ENCODE measurements around the gene INPP4B. TPM values are rescaled to one million over a fixed set of nuclear protein-coding genes. Genes with fewer than 3 reads are reported as not detected.

Gene INPP4B
- total and polyA plus RNA-seq, 2 donors (not counting 1 experiment from before 2014, with no cell fraction given), result 0.03 TPM; not detected in 1

GRCh38 chr4:142035566-142035965 is 810.5 kb downstream of the INPP4B start:
- H3K4me1 Mint-ChIP-seq, result no peaks in the 10 kb centered on the region
- no peak for ATAC-seq (ENCODE audit: low read depth)
- H3K27me3 ChIP-seq (replicated peaks in 1 of 4; ENCODE audit: control extremely low read depth in 1 of 4, control insufficient read depth in 3 of 4, insufficient read depth in 4 of 4, low read length in 3 of 4), result no peaks in the 10 kb centered on the region
- no peaks in the 10 kb centered on the region for H3K27me3 Mint-ChIP-seq
- H2AFZ ChIP-seq (ENCODE audit: insufficient read depth, low read depth, low read length, poor library complexity, severe bottlenecking), result no peak overlapping the region
- H3K4me3 ChIP-seq (ENCODE audit: control extremely low read depth in 1 of 5, extremely low read depth in 1 of 5, insufficient read depth in 1 of 5, low read depth in 2 of 5, low read length in 4 of 5), result no peak overlapping the region
- no peak overlapping the region for H3K4me3 Mint-ChIP-seq
- no peaks in the 10 kb centered on the region for H3K79me2 ChIP-seq (ENCODE audit: control insufficient read depth, insufficient read depth, low read length)
- H3K9ac ChIP-seq (ENCODE audit: low read length), result no peak overlapping the region
- no peak overlapping the region for H3K27ac ChIP-seq (ENCODE audit: low read length in 2 of 2)
- H3K36me3 ChIP-seq (replicated peaks in 1 of 2; ENCODE audit: control extremely low read depth in 1 of 2, control insufficient read depth in 1 of 2, extremely low read depth in 1 of 2, insufficient read depth in 2 of 2, low read length in 1 of 2), result no peaks in the 10 kb centered on the region
- H3K4me1 ChIP-seq (ENCODE audit: control insufficient read depth in 2 of 2, insufficient read depth in 2 of 2, low read length in 2 of 2), result no peaks in the 10 kb centered on the region
- H3K27ac Mint-ChIP-seq, result no peak overlapping the region
- no peaks in the 10 kb centered on the region for H3K9me3 ChIP-seq (ENCODE audit: control extremely low read depth in 1 of 3, control insufficient read depth in 2 of 3, insufficient read depth in 1 of 3, low read length in 2 of 3)
- no peaks in the 10 kb centered on the region for H3K9me3 Mint-ChIP-seq (ENCODE audit: insufficient read depth)
- ChIA-PET CTCF (no interaction called here), POLR2A (no interaction called here)
- no peak overlapping the region for H3K4me2 ChIP-seq (replicated peaks; ENCODE audit: low read depth, low read length, poor library complexity, severe bottlenecking)
- TF ChIP-seq EZH2 (IDR thresholded peaks at IDR 0.05; ENCODE audit: borderline replicate concordance, insufficient read depth, low read depth, low read length, poor library complexity, severe bottlenecking), result no peak
- no peak for TF ChIP-seq CTCF (IDR thresholded peaks at IDR 0.05)
- DNase-seq, result no peak
- intact Hi-C loops (cut with micrococcal nuclease), result no loop called here
- H4K20me1 ChIP-seq (ENCODE audit: control insufficient read depth, insufficient read depth, low read length, poor library complexity, severe bottlenecking), result no peaks in the 10 kb centered on the region

- 98% methylated on average over 3 of the region's 3 CpGs for WGBS (ENCODE audit: insufficient coverage)
- Histone ChIP-seq H3K27ac (ENCODE audit: low read length in 2 of 2) (no peak overlapping the region), H2AFZ (ENCODE audit: insufficient read depth, low read depth, low read length, poor library complexity, severe bottlenecking) (no peak overlapping the region), H3K27me3 (replicated peaks in 1 of 4; ENCODE audit: control extremely low read depth in 1 of 4, control insufficient read depth in 3 of 4, insufficient read depth in 4 of 4, low read length in 3 of 4) (no peaks in the 10 kb centered on the region), H3K9ac (ENCODE audit: low read length) (no peak overlapping the region), H3K4me2 (replicated peaks; ENCODE audit: low read depth, low read length, poor library complexity, severe bottlenecking) (no peak overlapping the region), H3K4me3 (ENCODE audit: control extremely low read depth in 1 of 5, extremely low read depth in 1 of 5, insufficient read depth in 1 of 5, low read depth in 2 of 5, low read length in 4 of 5) (no peak overlapping the region), H3K79me2 (ENCODE audit: control insufficient read depth, insufficient read depth, low read length) (no peaks in the 10 kb centered on the region), H3K36me3 (replicated peaks in 1 of 2; ENCODE audit: control extremely low read depth in 1 of 2, control insufficient read depth in 1 of 2, extremely low read depth in 1 of 2, insufficient read depth in 2 of 2, low read length in 1 of 2) (no peaks in the 10 kb centered on the region), H4K20me1 (ENCODE audit: control insufficient read depth, insufficient read depth, low read length, poor library complexity, severe bottlenecking) (no peaks in the 10 kb centered on the region), H3K4me1 (ENCODE audit: control insufficient read depth in 2 of 2, insufficient read depth in 2 of 2, low read length in 2 of 2) (no peaks in the 10 kb centered on the region), H3K9me3 (ENCODE audit: control extremely low read depth in 1 of 3, control insufficient read depth in 2 of 3, insufficient read depth in 1 of 3, low read length in 2 of 3) (no peaks in the 10 kb centered on the region)
- ChIA-PET CTCF (no interaction called here), POLR2A (no interaction called here)
- intact Hi-C loops (cut with micrococcal nuclease), result no loop called here
- H3K4me3 Mint-ChIP-seq, result no peak overlapping the region
- H3K27ac Mint-ChIP-seq, result no peak overlapping the region
- TF ChIP-seq CTCF (IDR thresholded peaks at IDR 0.05) (no peak), EZH2 (IDR thresholded peaks at IDR 0.05; ENCODE audit: borderline replicate concordance, insufficient read depth, low read depth, low read length, poor library complexity, severe bottlenecking) (no peak)
- H3K27me3 Mint-ChIP-seq, result no peaks in the 10 kb centered on the region
- ATAC-seq (ENCODE audit: low read depth), result no peak
- DNase-seq, result no peak
- no peaks in the 10 kb centered on the region for H3K4me1 Mint-ChIP-seq
- no peaks in the 10 kb centered on the region for H3K9me3 Mint-ChIP-seq (ENCODE audit: insufficient read depth)
Observed at GRCh38 chr4:142034101-142034500, 812.0 kb downstream of the INPP4B start.

All from B cell (primary cell).